Osteoblast (primary cell): ENCODE data around the gene FBXO33. TPM values are rescaled to one million over a fixed set of nuclear protein-coding genes. Genes with fewer than 3 reads are reported as not detected.

Experiments used
- DNase-seq: peaks from one replicate; pipeline ENCODE4 v3.0.0; 2011; ENCODE audit warnings: low spot score, mixed read lengths; ENCODE audit not compliant: insufficient read length; ENCODE audit errors: missing footprints
- H2AFZ ChIP-seq: 2 replicates; pipeline ENCODE4 v1.6.0; 2011; ENCODE audit warnings: mild to moderate bottlenecking, low read length
- H3K27ac ChIP-seq: 2 replicates; pipeline ENCODE4 v1.5.1; 2011; ENCODE audit warnings: mild to moderate bottlenecking, low read depth, low read length, moderate library complexity
- H3K27me3 ChIP-seq: 2 replicates; pipeline ENCODE4 v1.6.0; 2012; ENCODE audit warnings: mild to moderate bottlenecking, control low read depth, inconsistent platforms, low read length, moderate library complexity; ENCODE audit not compliant: insufficient read depth
- H3K36me3 ChIP-seq: 2 replicates; pipeline ENCODE4 v1.5.1; 2011; ENCODE audit warnings: mild to moderate bottlenecking, low read length, control low read depth, moderate library complexity; ENCODE audit not compliant: insufficient read depth
- H3K4me1 ChIP-seq: 2 replicates; pipeline ENCODE4 v1.5.1; 2011; ENCODE audit warnings: mild to moderate bottlenecking, low read length, control low read depth, moderate library complexity; ENCODE audit not compliant: insufficient read depth
- H3K4me2 ChIP-seq: 2 replicates; pipeline ENCODE4 v1.6.0; 2011; ENCODE audit warnings: mild to moderate bottlenecking, low read length; ENCODE audit not compliant: insufficient read depth
- H3K4me3 ChIP-seq: fragments of 200-600 bp; sonication (generic); 3 replicates; pipeline ENCODE4 v1.5.1; 2012; ENCODE audit warnings: mild to moderate bottlenecking, low read length, inconsistent platforms; ENCODE audit not compliant: insufficient read depth
- H3K79me2 ChIP-seq: 2 replicates; pipeline ENCODE4 v1.6.0; 2012; ENCODE audit warnings: mild to moderate bottlenecking, low read length, control low read depth, inconsistent platforms; ENCODE audit not compliant: insufficient read depth
- H3K9me3 ChIP-seq: 2 replicates; pipeline ENCODE4 v1.5.1; 2011; ENCODE audit warnings: low read depth, low read length, control low read depth
- H4K20me1 ChIP-seq: 2 replicates; pipeline ENCODE4 v1.6.0; 2012; ENCODE audit warnings: mild to moderate bottlenecking, low read length, control low read depth; ENCODE audit not compliant: insufficient read depth
- total RNA-seq: library from RNA; depleted of rRNA; stranded (reverse); fragments of >200 nt; gene quantifications from 2 replicates; pipeline ENCODE4 v1.2.3, GENCODE V29; 2012
- TF ChIP-seq, protein P1 (sequence below): IDR thresholded peaks from 2 replicates; pipeline ENCODE4 v1.5.1; 2011; ENCODE audit warnings: mild to moderate bottlenecking, low read depth, low read length, moderate library complexity; ENCODE audit errors: extremely low read depth

The FBXO33 gene
- total RNA-seq, 1 donor: 15.6 TPM

DNA sequence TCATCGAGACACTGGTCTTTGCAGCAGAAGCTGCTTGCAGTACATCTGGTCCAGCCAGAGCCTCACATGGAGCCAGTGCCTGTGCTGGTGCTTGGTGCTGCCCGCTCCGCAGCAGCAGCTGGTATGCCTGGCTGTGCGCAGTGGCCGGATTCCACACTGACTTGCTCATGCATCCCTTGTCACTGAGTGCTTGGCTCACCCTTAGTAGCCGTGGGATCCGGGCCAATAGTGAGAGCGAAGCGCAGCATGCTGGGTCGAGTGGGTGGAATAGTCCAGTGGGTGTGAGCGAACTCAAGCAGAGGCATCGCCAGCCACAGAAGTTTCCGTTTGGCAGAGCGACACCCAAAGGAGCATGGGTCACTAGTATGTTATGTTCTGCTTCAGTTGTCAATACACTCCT is 10.1 kb upstream of the FBXO33 start:
- Histone ChIP-seq H3K36me3 (no peaks in the 10 kb centered on the region), H3K4me1 (no peaks in the 10 kb centered on the region), H3K4me3 (no peak overlapping the region), H4K20me1 (no peaks in the 10 kb centered on the region), H2AFZ (no peak overlapping the region), H3K4me2 (no peak overlapping the region), H3K9me3 (no peaks in the 10 kb centered on the region), H3K79me2 (no peaks in the 10 kb centered on the region), H3K27ac (no peak overlapping the region), H3K27me3 (no peaks in the 10 kb centered on the region)
- TF ChIP-seq, protein P1, sequence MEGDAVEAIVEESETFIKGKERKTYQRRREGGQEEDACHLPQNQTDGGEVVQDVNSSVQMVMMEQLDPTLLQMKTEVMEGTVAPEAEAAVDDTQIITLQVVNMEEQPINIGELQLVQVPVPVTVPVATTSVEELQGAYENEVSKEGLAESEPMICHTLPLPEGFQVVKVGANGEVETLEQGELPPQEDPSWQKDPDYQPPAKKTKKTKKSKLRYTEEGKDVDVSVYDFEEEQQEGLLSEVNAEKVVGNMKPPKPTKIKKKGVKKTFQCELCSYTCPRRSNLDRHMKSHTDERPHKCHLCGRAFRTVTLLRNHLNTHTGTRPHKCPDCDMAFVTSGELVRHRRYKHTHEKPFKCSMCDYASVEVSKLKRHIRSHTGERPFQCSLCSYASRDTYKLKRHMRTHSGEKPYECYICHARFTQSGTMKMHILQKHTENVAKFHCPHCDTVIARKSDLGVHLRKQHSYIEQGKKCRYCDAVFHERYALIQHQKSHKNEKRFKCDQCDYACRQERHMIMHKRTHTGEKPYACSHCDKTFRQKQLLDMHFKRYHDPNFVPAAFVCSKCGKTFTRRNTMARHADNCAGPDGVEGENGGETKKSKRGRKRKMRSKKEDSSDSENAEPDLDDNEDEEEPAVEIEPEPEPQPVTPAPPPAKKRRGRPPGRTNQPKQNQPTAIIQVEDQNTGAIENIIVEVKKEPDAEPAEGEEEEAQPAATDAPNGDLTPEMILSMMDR: no peak
- no peak for DNase-seq

DNA sequence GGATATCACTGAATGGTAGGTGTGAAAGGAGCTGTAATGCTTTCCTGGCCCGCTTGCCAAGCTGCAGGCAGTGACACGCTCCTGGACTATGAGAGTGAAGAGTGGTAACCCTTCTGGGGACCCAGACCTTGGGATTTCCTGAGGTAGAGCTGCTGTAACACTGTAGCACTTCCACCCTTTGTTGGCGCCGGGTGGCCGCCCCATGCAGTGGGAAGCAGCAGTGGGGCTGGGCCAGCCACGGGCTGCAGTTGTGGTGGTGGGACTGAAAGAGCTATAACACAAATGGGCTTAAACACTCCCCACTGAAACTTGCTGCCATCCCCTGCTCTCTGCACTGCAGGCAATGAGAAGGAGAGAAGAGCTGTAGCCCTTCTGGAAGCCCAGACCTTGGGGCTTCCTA is 9.6 kb upstream of the FBXO33 start:
- H4K20me1 ChIP-seq: no peaks in the 10 kb centered on the region
- H3K27me3 ChIP-seq: no peaks in the 10 kb centered on the region
- no peak overlapping the region for H3K4me3 ChIP-seq
- H3K4me2 ChIP-seq: no peak overlapping the region
- H3K79me2 ChIP-seq: no peaks in the 10 kb centered on the region
- no peak for DNase-seq
- H3K27ac ChIP-seq: no peak overlapping the region
- H2AFZ ChIP-seq: no peak overlapping the region
- H3K9me3 ChIP-seq: no peaks in the 10 kb centered on the region
- TF ChIP-seq, protein P1: no peak
- H3K36me3 ChIP-seq: no peaks in the 10 kb centered on the region
- H3K4me1 ChIP-seq: no peaks in the 10 kb centered on the region

DNA sequence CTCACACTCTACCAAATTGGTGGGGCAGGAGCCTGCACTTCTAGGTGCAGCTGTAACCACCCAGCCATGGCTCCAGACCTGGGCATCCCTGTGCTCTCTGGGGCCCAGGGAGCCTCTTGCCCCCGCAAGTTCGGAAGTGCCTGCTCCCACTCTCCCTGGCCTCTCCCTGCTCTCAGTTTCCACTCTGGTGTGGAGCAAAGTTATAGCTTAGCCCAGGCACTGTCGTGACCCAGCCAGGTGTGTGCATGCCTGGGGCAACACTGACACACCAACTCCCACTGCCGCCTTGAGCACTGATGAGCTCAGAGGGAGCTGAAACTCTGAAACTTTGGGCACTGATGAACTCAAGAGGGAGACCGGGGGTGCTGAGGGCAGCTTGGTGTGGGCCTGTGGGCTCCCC is 8.7 kb upstream of the FBXO33 start:
- Histone ChIP-seq H4K20me1 (no peaks in the 10 kb centered on the region), H3K4me2 (no peak overlapping the region), H3K4me1 (no peaks in the 10 kb centered on the region), H3K9me3 (no peaks in the 10 kb centered on the region), H3K36me3 (no peaks in the 10 kb centered on the region), H3K79me2 (no peaks in the 10 kb centered on the region), H2AFZ (no peak overlapping the region), H3K4me3 (no peak overlapping the region), H3K27me3 (no peaks in the 10 kb centered on the region), H3K27ac (no peak overlapping the region)
- DNase-seq: peak; percentile 22
- TF ChIP-seq, protein P1: no peak

DNA sequence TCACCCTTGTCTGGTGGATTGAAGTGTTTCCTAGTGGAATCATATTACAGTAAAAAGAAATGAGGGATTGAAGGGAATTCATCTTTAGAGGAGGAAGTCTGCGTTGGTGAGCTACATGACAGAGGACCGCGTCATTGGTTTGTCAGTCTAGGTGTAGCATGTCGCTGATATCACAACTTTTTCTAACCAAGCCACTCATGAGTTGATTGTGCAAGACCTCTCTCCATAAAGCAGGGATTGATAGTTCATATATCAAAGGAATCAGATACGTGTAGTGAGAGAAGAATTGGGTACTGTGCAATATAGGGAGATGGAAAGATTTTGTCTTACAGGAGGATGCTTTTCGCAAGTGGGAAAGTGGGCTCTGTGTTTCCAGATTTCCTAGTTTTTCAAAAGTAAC is 3.0 kb upstream of the FBXO33 start:
- no peak overlapping the region for H3K4me3 ChIP-seq
- DNase-seq: no peak
- no peak overlapping the region for H3K27ac ChIP-seq
- TF ChIP-seq, protein P1: no peak
- peaks cover 15% of the 10 kb centered on the region for H3K79me2 ChIP-seq
- H3K36me3 ChIP-seq: no peaks in the 10 kb centered on the region
- peaks cover 8% of the 10 kb centered on the region for H4K20me1 ChIP-seq
- H3K9me3 ChIP-seq: no peaks in the 10 kb centered on the region
- no peak overlapping the region for H2AFZ ChIP-seq
- H3K4me2 ChIP-seq: no peak overlapping the region
- H3K27me3 ChIP-seq: no peaks in the 10 kb centered on the region
- peaks cover 16% of the 10 kb centered on the region for H3K4me1 ChIP-seq
